GM12878 (cell line): ENCODE results near the gene ANKRD20A1. TPM values are rescaled to one million over a fixed set of nuclear protein-coding genes. Genes with fewer than 3 reads are reported as not detected.

ENCODE experiments used
- polyA plus RNA-seq, 11 experiments: library from polyadenylated mRNA; depleted of rRNA in 4 of 11; unstranded in 6 of 11; stranded (reverse) in 5 of 11; fragments of >200 nt; fragmentation: Nextera tagmentation in 4 of 11; fragmentation: Illumina TruSeq in 1 of 11; extraction: Ambion mirVana in 4 of 11; extraction: Trizol in 1 of 11; gene quantifications; 1 replicate in 1 of 11; 2 replicates in 10 of 11; pipeline versions ENCODE4 v1.2.1 to v1.2.3, GENCODE V29; 2011 to 2016; ENCODE audit warnings: inconsistent platforms in 2 of 11, missing spikeins in 2 of 11, low read depth in 1 of 11
- small RNA-seq: library from RNA; depleted of rRNA; stranded (forward); fragments of <200 nt; gene quantifications from one replicate; pipeline ENCODE3, GENCODE V24; 2014
- total RNA-seq, 4 experiments: library from RNA; depleted of rRNA in 3 of 4; stranded (reverse); fragments of >200 nt in 3 of 4; fragmentation: Illumina TruSeq in 1 of 4; extraction: Trizol in 1 of 4; gene quantifications; 2 replicates each; pipeline versions ENCODE4 v1.2.1 to v1.2.3, GENCODE V29; 2013 to 2021

ANKRD20A1 gene
- total and polyA plus RNA-seq, 10 of the 15 experiments (the other 5 are each of a cell fraction or from before 2014, with no cell fraction given), result 0.11 to 0.77 (median 0.38) TPM; not detected in 2

Small RNA genes within 50 kb of the gene (small RNA-seq; reads per million reads assigned to genes)
- gene RNU6-368P, result not detected
